GM12875 (cell line): ENCODE data around the gene PRPF19.

Experiments used
- H3K4me3 ChIP-seq: one replicate; pipeline ENCODE4 v1.5.1; 2011; ENCODE audit warnings: low read depth, low read length, control low read depth
- CTCF ChIP-seq: IDR thresholded peaks from 2 replicates; pipeline ENCODE4 v1.5.1; 2011; ENCODE audit warnings: low read depth, mild to moderate bottlenecking, control low read depth, inconsistent platforms, low read length, moderate library complexity, borderline replicate concordance; ENCODE audit not compliant: insufficient read depth

The PRPF19 gene

GRCh38 chr11:60895687-60896086, 10.7 kb downstream of the PRPF19 start:
- TF ChIP-seq CTCF, result no peak
- no peak overlapping the region for H3K4me3 ChIP-seq

- TF ChIP-seq CTCF, result no peak
- no peak overlapping the region for H3K4me3 ChIP-seq
Measured at GRCh38 chr11:60891103-60891741, 15.2 kb downstream of the PRPF19 start.

GRCh38 chr11:60890696-60891095, 15.7 kb downstream of the PRPF19 start:
- no peak for TF ChIP-seq CTCF
- H3K4me3 ChIP-seq, result no peak overlapping the region

- no peak for TF ChIP-seq CTCF
- H3K4me3 ChIP-seq, result no peak overlapping the region
Measured at GRCh38 chr11:60889869-60890311, 16.5 kb downstream of the PRPF19 start.

GRCh38 chr11:60887556-60887955, 18.8 kb downstream of the PRPF19 start:
- no peak overlapping the region for H3K4me3 ChIP-seq
- peak; percentile 53 for TF ChIP-seq CTCF

- no peak overlapping the region for H3K4me3 ChIP-seq
- TF ChIP-seq CTCF, result no peak
Measured at GRCh38 chr11:60880643-60881282, 25.6 kb downstream of the PRPF19 start.
